ENCODE data around the gene POLR2C. TPM values are rescaled to one million over a fixed set of nuclear protein-coding genes. Genes with fewer than 3 reads are reported as not detected.

Gene POLR2C
- total and polyA plus RNA-seq, 2 of the 13 experiments (the other 11 are each of a cell fraction or from before 2014, with no cell fraction given), result 104 to 216 TPM

GRCh38 chr16:57446531-57447185 is 15.8 kb upstream of the POLR2C start:
- H3K4me1 ChIP-seq (ENCODE audit: insufficient read depth, low read length), result peaks cover 46% of the 10 kb centered on the region
- H3K27ac ChIP-seq (ENCODE audit: extremely low read length, insufficient read depth, low read length), result peak overlapping the region; percentile 76
- H3K36me3 ChIP-seq (replicated peaks in 1 of 2; ENCODE audit: control insufficient read depth in 1 of 2, insufficient read depth in 2 of 2, low read length in 2 of 2), result peaks cover 6 to 11% of the 10 kb centered on the region in 2 experiments; a peak in 4 of 5 replicates
- peak overlapping the region; percentile 97 for H3K9ac ChIP-seq (ENCODE audit: insufficient read depth, low read depth, low read length)
- no peak for DNase-seq (ENCODE audit: low spot score)
- WGBS (ENCODE audit: low lambda C conversion rate), result 4% methylated on average over 13 of the region's 28 CpGs
- ChIA-PET POLR2A (interaction anchor here (0.5 to 3.8 kb wide), 35 partner anchors 8 to 1011 kb away, joined by 3 to 55 read pairs (median 6); partner anchors contain the start of genes CFAP20, CX3CL1, DOK4 and KATNB1), CTCF (ENCODE audit: low intra/inter-chr PET ratio, low total read pairs) (no interaction called here)
- H3K79me2 ChIP-seq (ENCODE audit: insufficient read depth, low read length), result peaks cover 24% of the 10 kb centered on the region
- H3K4me3 ChIP-seq (replicated peaks in 1 of 3; ENCODE audit: insufficient read depth in 1 of 3, low read depth in 2 of 3, low read length in 3 of 3), result peak overlapping the region; percentile 81 to 95 (median 90)
- H3K9me3 ChIP-seq (ENCODE audit: low read length), result no peaks in the 10 kb centered on the region
- H2AFZ ChIP-seq (ENCODE audit: low read length), result no peak overlapping the region
- in situ Hi-C loops (cut with HindIII; ENCODE audit: extremely low pct_ligation_motif_present, low pct_unique_long_range_greater_than_20kb) (no loop called here), intact Hi-C loops (cut with micrococcal nuclease; ENCODE audit: unreplicated experiment) (loop anchor here (2.0 kb wide), 1 partner anchor 28 kb away; no protein-coding TSS in a partner anchor)
- BruUV-seq (replicated peaks), result no TSS peak
- H3K4me2 ChIP-seq (ENCODE audit: low read depth, low read length), result peak overlapping the region; percentile 98
- no peaks in the 10 kb centered on the region; a peak in 1 of 5 replicates for H3K27me3 ChIP-seq (ENCODE audit: control insufficient read depth in 1 of 2, insufficient read depth in 2 of 2, low read length in 2 of 2)
- H4K20me1 ChIP-seq (ENCODE audit: insufficient read depth, low read length), result no peaks in the 10 kb centered on the region
- FAIRE-seq, result no peak
- ATAC-seq, result peak; percentile 67
- TF ChIP-seq ZNF30 (CRISPR knock-in tag; IDR thresholded peaks at IDR 0.05) (0 out of 2 replicates have a peak, but pooled peaks have one; percentile 48), KMT2A (CRISPR knock-in tag; IDR thresholded peaks at IDR 0.05) (no peak), ZNF563 (CRISPR knock-in tag; IDR thresholded peaks at IDR 0.05) (no peak), SP1 (IDR thresholded peaks at IDR 0.05) (no peak), SP1 (CRISPR knock-in tag; IDR thresholded peaks at IDR 0.05) (peak; percentile 29; the same call in 1 of the 2 replicates), ZMAT5 (CRISPR knock-in tag; IDR thresholded peaks at IDR 0.05; ENCODE audit: borderline replicate concordance, low read depth) (no peak), TRAFD1 (CRISPR knock-in tag; IDR thresholded peaks at IDR 0.05; ENCODE audit: borderline replicate concordance) (0 out of 2 replicates have a peak, but pooled peaks have one; percentile 34), THAP8 (CRISPR knock-in tag; IDR thresholded peaks at IDR 0.05; ENCODE audit: borderline replicate concordance) (no peak), MTF2 (CRISPR knock-in tag; IDR thresholded peaks at IDR 0.05; ENCODE audit: borderline replicate concordance) (0 out of 2 replicates have a peak, but pooled peaks have one; percentile 60), PBX2 (CRISPR knock-in tag; IDR thresholded peaks at IDR 0.05) (no peak), HNRNPL (IDR thresholded peaks at IDR 0.05; ENCODE audit: low read depth, low read length) (0 out of 2 replicates have a peak, but pooled peaks have one; percentile 52), ZNF280B (CRISPR knock-in tag; IDR thresholded peaks at IDR 0.05; ENCODE audit: borderline replicate concordance) (0 out of 2 replicates have a peak, but pooled peaks have one; percentile 41), HNRNPH1 (optimal IDR thresholded peaks at IDR 0.05; ENCODE audit: low read depth, low read length) (no peak), ZBTB46 (CRISPR knock-in tag; IDR thresholded peaks at IDR 0.05; ENCODE audit: borderline replicate concordance) (no peak; the same call in 1 of the 2 replicates), SRF (IDR thresholded peaks at IDR 0.05; ENCODE audit: low read depth, low read length) (no peak), ZNF891 (CRISPR knock-in tag; IDR thresholded peaks at IDR 0.05) (peak; percentile 54)
